ENCODE results near the gene PCK2. TPM values are rescaled to one million over a fixed set of nuclear protein-coding genes. Genes with fewer than 3 reads are reported as not detected.

Gene PCK2
- total and polyA plus RNA-seq, 2 of the 13 experiments (the other 11 are each of a cell fraction or from before 2014, with no cell fraction given), result 129 to 272 TPM

GRCh38 chr14:24146453-24146977, 52.4 kb downstream of the PCK2 start, which contains the start of gene PSME2 (continued):
- no peak for TF ChIP-seq HDAC1 (CRISPR knock-in tag; IDR thresholded peaks at IDR 0.05)
- TF ChIP-seq ZNF720 (CRISPR knock-in tag; IDR thresholded peaks at IDR 0.05), result no peak; the same call in 1 of the 2 replicates
- no peak; the same call in 1 of the 2 replicates for TF ChIP-seq ZNF839 (CRISPR knock-in tag; IDR thresholded peaks at IDR 0.05; ENCODE audit: borderline replicate concordance)
- TF ChIP-seq SNAPC2 (CRISPR knock-in tag; IDR thresholded peaks at IDR 0.05), result no peak; the same call in 1 of the 2 replicates
- TF ChIP-seq SMC3 (IDR thresholded peaks at IDR 0.05; ENCODE audit: low read length), result no peak
- TF ChIP-seq MXD4 (CRISPR knock-in tag; IDR thresholded peaks at IDR 0.05), result peak; percentile 89; the same call in 1 of the 2 replicates
- no peak; the same call in 1 of the 2 replicates for TF ChIP-seq CBX5 (CRISPR knock-in tag; IDR thresholded peaks at IDR 0.05; ENCODE audit: borderline replicate concordance)
- no peak for TF ChIP-seq JARID2 (CRISPR knock-in tag; IDR thresholded peaks at IDR 0.05; ENCODE audit: insufficient replicate concordance)
- no peak for TF ChIP-seq ZNF878 (CRISPR knock-in tag; IDR thresholded peaks at IDR 0.05)
- TF ChIP-seq HDAC2 (CRISPR knock-in tag; IDR thresholded peaks at IDR 0.05), result peak; percentile 57
- TF ChIP-seq PHF8 (CRISPR knock-in tag; IDR thresholded peaks at IDR 0.05), result peak; percentile 72; the same call in 1 of the 2 replicates
- peak; percentile 64; the same call in 1 of the 2 replicates for TF ChIP-seq KDM6A (CRISPR knock-in tag; IDR thresholded peaks at IDR 0.05; ENCODE audit: low read depth)
- TF ChIP-seq HOXA5 (CRISPR knock-in tag; IDR thresholded peaks at IDR 0.05), result peak; percentile 93
- no peak for TF ChIP-seq CBX2 (IDR thresholded peaks at IDR 0.05; ENCODE audit: low read depth, low read length)
- 0 out of 2 replicates have a peak, but pooled peaks have one; percentile 18 for TF ChIP-seq CBX2 (CRISPR knock-in tag; IDR thresholded peaks at IDR 0.05; ENCODE audit: low read depth)
- peak; percentile 83; the same call in 1 of the 2 replicates for TF ChIP-seq ZSCAN20 (CRISPR knock-in tag; IDR thresholded peaks at IDR 0.05; ENCODE audit: borderline replicate concordance)
- TF ChIP-seq SP5 (CRISPR knock-in tag; IDR thresholded peaks at IDR 0.05; ENCODE audit: borderline replicate concordance, low read depth), result peak; percentile 95
- TF ChIP-seq ZNF709 (CRISPR knock-in tag; IDR thresholded peaks at IDR 0.05), result no peak
- peak; percentile 86 for TF ChIP-seq MED1 (CRISPR knock-in tag; IDR thresholded peaks at IDR 0.05)
- peak; percentile 63 for TF ChIP-seq ZNF574 (CRISPR knock-in tag; IDR thresholded peaks at IDR 0.05)
- TF ChIP-seq LBX2 (CRISPR knock-in tag; IDR thresholded peaks at IDR 0.05; ENCODE audit: borderline replicate concordance), result no peak; the same call in 1 of the 2 replicates
- TF ChIP-seq HMGXB4 (CRISPR knock-in tag; IDR thresholded peaks at IDR 0.05; ENCODE audit: borderline replicate concordance in 1 of 2, low read depth in 1 of 2), result peak in 1 of 2 experiments; percentile 79; a peak in 3 of 4 replicates
- TF ChIP-seq RORA (CRISPR knock-in tag; IDR thresholded peaks at IDR 0.05), result no peak
- TF ChIP-seq ZNF75D (CRISPR knock-in tag; IDR thresholded peaks at IDR 0.05; ENCODE audit: borderline replicate concordance), result no peak
- TF ChIP-seq ZMAT3 (CRISPR knock-in tag; conservative IDR thresholded peaks at IDR 0.05), result peak; percentile 97; the same call in 1 of the 2 replicates
- no peak for TF ChIP-seq POLR2AphosphoS2 (IDR thresholded peaks at IDR 0.05; ENCODE audit: low read depth, low read length)
